Sigmoid colon (tissue), 7 donors: Measurements from ENCODE around the gene BLOC1S6. TPM values are rescaled to one million over a fixed set of nuclear protein-coding genes. Genes with fewer than 3 reads are reported as not detected.

ENCODE experiments used
- DNase-seq: peaks from one replicate; pipeline ENCODE4 v3.0.0-alpha.2; 2019
- H3K27ac ChIP-seq, 4 donors: fragments of 200-600 bp; sonication (generic); one replicate each; pipeline ENCODE4 v1.5.1; 2016 to 2019; ENCODE audit warnings: mild to moderate bottlenecking in 1 of 4
- H3K27me3 ChIP-seq, 3 donors: fragments of 200-600 bp; sonication (generic); one replicate each; pipeline ENCODE4 v1.5.1; 2019; ENCODE audit warnings: mild to moderate bottlenecking in 1 of 3
- H3K36me3 ChIP-seq, 4 donors: fragments of 200-600 bp; sonication (generic); one replicate each; pipeline ENCODE4 v1.5.1; 2016 to 2019
- H3K4me1 ChIP-seq, 4 donors: fragments of 200-600 bp; sonication (generic); one replicate each; pipeline ENCODE4 v1.5.1; 2017 to 2019
- H3K4me3 ChIP-seq, 4 donors: fragments of 200-600 bp; sonication (generic); one replicate each; pipeline ENCODE4 v1.5.1; 2017 to 2019; ENCODE audit warnings: mild to moderate bottlenecking in 2 of 4, moderate library complexity in 1 of 4
- H3K9me3 ChIP-seq, 4 donors: fragments of 200-600 bp in 3 of 4; sonication (generic) in 3 of 4; one replicate each; pipeline versions ENCODE4 v1.5.1 to v1.6.1; 2013 to 2019
- EP300 ChIP-seq, 4 donors: sonication (generic); formaldehyde crosslinking; IDR thresholded peaks; one replicate each; pipeline ENCODE4 v1.6.1; 2017; ENCODE audit warnings: antibody characterized with exemption in 4 of 4
- POLR2A ChIP-seq, 2 donors: fragments of 450-650 bp; IDR thresholded peaks; one replicate each; pipeline ENCODE4 v1.6.1; 2016; ENCODE audit warnings: antibody characterized with exemption in 2 of 2, mild to moderate bottlenecking in 2 of 2, moderate library complexity in 2 of 2
- POLR2AphosphoS5 ChIP-seq, 4 donors: sonication (generic); formaldehyde crosslinking; IDR thresholded peaks; one replicate each; pipeline ENCODE4 v1.6.1; 2017; ENCODE audit warnings: antibody characterized with exemption in 4 of 4
- WGBS, 2 donors: extraction: QIAGEN DNeasy Blood & Tissue Kit; methylation state at CpG; one replicate each; pipeline ENCODE4 v1.1.7; 2013; 5-methylcytosine and 5-hydroxymethylcytosine counted together
- intact Hi-C: fragments of 100-400 bp; cut with DNase I; formaldehyde crosslinking; loops from one replicate; pipeline ENCODE4 v1.15.1; 2023
- polyA plus RNA-seq, 3 donors: library from polyadenylated mRNA; stranded (reverse); fragments of 200-250 nt; gene quantifications; one replicate each; pipeline ENCODE4 v1.2.3, GENCODE V29; 2013
- total RNA-seq, 4 donors: library from RNA; depleted of rRNA; stranded (reverse); fragments of >200 nt; gene quantifications; one replicate each; pipeline ENCODE4 v1.1.0, GENCODE V29; 2016
- TF ChIP-seq, protein P1 (sequence below), 4 experiments: fragments of 450-650 bp in 3 of 4; fragments of 200-600 bp in 1 of 4; IDR thresholded peaks; one replicate each; pipeline ENCODE4 v1.5.1; 2016 to 2019; ENCODE audit warnings: antibody characterized with exemption in 4 of 4, mild to moderate bottlenecking in 3 of 4, moderate library complexity in 2 of 4
- donor health status: healthy with polysubstance abuse.
- donor health status: Bipolar disorder and iron deficiency.
- donor health status: healthy.

BLOC1S6 gene
- total and polyA plus RNA-seq, 7 donors, result 23.2 to 89.1 (median 40.2) TPM

DNA sequence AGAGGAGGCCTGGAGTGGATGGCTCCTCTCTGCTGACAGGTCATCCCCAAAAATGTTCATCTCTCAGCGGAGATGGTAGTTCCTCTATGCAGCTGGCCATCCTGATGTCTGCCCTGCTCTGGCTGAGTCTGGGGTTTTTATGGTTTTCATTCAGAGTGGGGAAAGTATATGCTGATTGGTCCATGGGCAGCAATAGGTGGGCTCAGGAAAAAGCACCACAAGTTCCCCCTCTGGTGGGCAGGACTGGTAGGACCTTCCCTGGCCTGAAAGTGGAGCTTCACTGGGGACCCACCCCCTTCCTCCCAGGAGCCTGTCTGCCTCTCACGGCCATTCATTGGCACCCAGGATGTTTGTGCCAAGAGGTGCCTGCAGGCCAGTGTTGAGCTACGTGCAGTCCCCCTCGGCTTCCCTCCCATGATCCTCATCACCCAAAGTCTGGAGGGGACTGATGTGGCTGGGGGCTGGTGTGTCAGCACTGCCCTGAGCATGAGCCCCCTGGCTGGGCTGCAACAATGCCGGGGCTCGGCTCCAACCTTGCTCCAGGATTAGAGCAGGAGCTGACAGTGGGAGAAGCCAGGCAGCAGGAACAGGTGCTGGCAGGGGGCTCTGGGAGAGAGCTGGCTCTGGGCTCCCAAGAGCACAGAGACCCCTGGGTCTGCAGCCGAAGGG, 13.1 kb upstream of the BLOC1S6 start:
- Histone ChIP-seq H3K4me1 (peaks cover 0 to under 1% (median 0%) of the 10 kb centered on the region in 4 donors), H3K9me3 (peaks cover 0 to 2% (median 0%) of the 10 kb centered on the region in 4 donors), H3K27me3 (no peaks in the 10 kb centered on the region), H3K27ac (no peak overlapping the region), H3K4me3 (no peak overlapping the region), H3K36me3 (no peaks in the 10 kb centered on the region)
- intact Hi-C loops, result no loop called here
- DNase-seq, result no peak
- WGBS, 2 donors, result 80 to 85% methylated on average over 7 of the region's 7 CpGs
- TF ChIP-seq POLR2AphosphoS5 (IDR thresholded peaks at IDR 0.05), result no peak
- no peak for TF ChIP-seq POLR2A (IDR thresholded peaks at IDR 0.05)
- no peak for TF ChIP-seq EP300 (IDR thresholded peaks at IDR 0.05)

DNA sequence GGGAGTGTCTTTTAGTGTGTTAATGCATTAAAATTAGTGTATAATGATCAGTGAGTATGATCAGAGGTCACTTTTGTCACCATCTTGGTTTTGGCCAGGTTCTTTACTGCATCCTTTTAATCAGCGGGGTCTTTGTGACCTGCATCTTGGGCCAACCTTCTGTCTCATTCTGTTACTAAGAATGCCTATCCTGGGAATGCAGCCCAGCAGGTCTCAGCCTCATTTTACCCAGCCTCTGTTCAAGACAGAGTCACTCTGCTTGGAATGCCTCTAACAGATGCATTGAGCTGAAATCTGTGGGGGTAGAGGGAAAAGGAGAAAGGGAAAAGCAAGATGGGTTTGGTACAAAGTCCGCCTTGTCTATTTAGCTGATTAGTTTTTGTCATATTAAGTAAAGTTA, 5.3 kb upstream of the BLOC1S6 start:
- no peaks in the 10 kb centered on the region for H3K36me3 ChIP-seq
- TF ChIP-seq POLR2AphosphoS5 (IDR thresholded peaks at IDR 0.05) (no peak), POLR2A (IDR thresholded peaks at IDR 0.05) (no peak), EP300 (IDR thresholded peaks at IDR 0.05) (no peak)
- TF ChIP-seq, protein P1, sequence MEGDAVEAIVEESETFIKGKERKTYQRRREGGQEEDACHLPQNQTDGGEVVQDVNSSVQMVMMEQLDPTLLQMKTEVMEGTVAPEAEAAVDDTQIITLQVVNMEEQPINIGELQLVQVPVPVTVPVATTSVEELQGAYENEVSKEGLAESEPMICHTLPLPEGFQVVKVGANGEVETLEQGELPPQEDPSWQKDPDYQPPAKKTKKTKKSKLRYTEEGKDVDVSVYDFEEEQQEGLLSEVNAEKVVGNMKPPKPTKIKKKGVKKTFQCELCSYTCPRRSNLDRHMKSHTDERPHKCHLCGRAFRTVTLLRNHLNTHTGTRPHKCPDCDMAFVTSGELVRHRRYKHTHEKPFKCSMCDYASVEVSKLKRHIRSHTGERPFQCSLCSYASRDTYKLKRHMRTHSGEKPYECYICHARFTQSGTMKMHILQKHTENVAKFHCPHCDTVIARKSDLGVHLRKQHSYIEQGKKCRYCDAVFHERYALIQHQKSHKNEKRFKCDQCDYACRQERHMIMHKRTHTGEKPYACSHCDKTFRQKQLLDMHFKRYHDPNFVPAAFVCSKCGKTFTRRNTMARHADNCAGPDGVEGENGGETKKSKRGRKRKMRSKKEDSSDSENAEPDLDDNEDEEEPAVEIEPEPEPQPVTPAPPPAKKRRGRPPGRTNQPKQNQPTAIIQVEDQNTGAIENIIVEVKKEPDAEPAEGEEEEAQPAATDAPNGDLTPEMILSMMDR (IDR thresholded peaks at IDR 0.05), result no peak
- DNase-seq, result no peak
- H3K4me3 ChIP-seq, result no peak overlapping the region
- no peaks in the 10 kb centered on the region for H3K9me3 ChIP-seq
- no peaks in the 10 kb centered on the region for H3K27me3 ChIP-seq
- peaks cover 0 to 18% (median 8%) of the 10 kb centered on the region in 4 donors for H3K4me1 ChIP-seq
- 96 to 97% methylated on average over 2 of the region's 2 CpGs for WGBS, 2 donors
- no peak overlapping the region for H3K27ac ChIP-seq
- intact Hi-C loops, result no loop called here

DNA sequence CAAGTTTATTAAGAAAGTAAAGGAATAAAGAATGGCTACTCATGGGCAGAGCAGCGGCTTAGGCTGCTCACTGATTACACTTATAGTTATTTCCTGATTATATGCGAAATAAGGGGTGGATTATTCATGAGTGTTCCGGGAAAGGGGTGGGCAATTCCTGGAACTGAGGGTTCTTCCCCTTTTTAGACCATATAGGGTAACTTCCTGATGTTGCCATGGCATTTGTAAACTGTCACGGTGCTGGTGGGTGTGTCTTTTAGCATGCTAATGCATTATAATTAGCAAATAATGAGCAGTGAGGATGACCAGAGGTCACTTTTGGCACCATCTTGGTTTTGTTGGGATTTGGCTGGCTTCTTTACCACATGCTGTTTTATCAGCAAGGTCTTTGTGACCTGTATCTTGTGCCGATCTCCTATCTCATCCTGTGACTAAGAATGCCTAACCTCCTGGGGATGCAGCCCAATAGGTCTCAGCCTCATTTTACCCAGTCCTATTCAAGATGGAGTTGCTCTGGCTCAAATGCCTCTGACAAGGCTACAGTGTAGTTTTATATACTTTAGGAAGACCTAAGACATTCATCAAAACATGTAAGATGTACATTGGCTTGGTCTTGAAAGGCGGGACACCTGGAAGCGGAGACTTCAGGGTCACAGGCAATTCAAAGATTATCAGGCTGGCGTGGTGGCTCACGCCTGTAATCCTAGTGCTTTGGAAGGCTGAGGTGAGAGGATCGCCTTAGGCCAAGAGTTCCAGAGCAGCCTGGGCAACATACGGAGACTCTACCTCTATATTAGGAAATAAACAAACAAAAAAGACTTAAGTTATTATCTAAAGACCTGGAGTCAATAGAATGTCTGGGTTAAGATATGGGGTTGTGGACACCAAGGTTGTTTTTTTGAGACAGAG, 3.2 kb upstream of the BLOC1S6 start:
- Histone ChIP-seq H3K4me1 (peaks cover 0 to 28% (median 19%) of the 10 kb centered on the region in 4 donors), H3K27me3 (no peaks in the 10 kb centered on the region), H3K36me3 (no peaks in the 10 kb centered on the region), H3K27ac (no peak overlapping the region), H3K4me3 (no peak overlapping the region), H3K9me3 (no peaks in the 10 kb centered on the region)
- DNase-seq, result no peak
- 89 to 91% methylated on average over 11 of the region's 11 CpGs for WGBS, 2 donors
- intact Hi-C loops, result no loop called here
- TF ChIP-seq POLR2A (IDR thresholded peaks at IDR 0.05), result no peak

DNA sequence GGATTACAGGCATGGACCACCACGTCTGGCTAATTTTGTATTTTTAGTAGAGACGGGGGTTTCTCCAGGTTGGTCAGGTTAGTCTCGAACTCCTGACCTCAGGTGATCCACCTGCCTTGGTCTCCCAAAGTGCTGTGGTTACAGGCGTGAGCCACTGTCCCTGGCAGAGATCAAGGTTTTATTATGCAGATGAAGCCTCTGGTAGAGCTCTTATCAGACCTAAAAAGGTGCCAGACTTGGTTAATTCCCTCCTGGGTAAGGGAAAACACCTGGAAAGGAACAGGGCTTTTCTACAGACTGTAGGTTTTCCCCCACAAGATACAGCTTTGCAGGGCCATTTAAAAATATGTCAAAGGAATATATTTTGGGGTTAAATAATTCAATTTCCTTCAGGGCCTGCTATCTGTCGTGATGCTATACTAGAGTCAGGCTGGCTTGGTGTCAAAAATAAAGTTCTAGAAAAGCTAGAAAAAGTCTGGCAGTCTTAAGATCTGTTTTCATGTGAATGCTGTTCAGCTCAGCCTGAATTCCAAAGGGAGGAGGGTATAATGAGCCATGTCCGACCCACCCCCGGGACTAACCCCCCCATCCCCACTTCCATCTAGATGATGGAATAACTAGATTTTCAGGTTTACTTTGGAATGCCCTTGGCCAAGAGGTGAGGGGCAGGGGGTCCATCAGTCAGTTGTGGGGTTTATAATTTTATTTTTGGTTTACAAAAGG, 1.9 kb upstream of the BLOC1S6 start:
- Histone ChIP-seq H3K27ac (no peak overlapping the region), H3K4me1 (peaks cover 0 to 32% (median 29%) of the 10 kb centered on the region in 4 donors)
- no peak for DNase-seq

DNA sequence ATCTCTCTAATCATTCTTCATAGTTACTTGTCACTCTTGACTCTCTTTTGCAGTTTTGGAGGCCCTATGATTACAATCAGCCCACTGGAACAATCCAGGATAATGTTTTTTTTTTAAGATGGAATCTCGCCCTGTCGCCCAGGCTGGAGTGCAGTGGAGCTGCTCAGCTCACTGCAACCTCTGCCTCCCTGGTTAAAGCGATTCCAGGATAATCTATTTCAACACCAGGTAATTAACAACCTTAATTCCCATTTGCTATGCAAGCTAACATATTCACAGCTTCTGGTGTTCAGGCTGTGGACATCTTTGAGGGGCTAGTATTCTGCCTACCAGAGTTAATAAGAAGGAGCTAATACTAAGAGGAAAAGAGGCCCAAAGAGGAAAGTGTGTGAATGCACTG, 1.1 kb upstream of the BLOC1S6 start:
- DNase-seq, result no peak
- intact Hi-C loops, result loop anchor here (2.0 kb wide), 1 partner anchor 49 kb away; the partner anchor contains the start of gene SQOR

More for the DNA sequence above, 1.9 kb upstream of the BLOC1S6 start:
- H3K9me3 ChIP-seq, result no peaks in the 10 kb centered on the region
- H3K36me3 ChIP-seq, result no peaks in the 10 kb centered on the region
- intact Hi-C loops, result no loop called here
- H3K4me3 ChIP-seq, result no peak overlapping the region
- H3K27me3 ChIP-seq, result no peaks in the 10 kb centered on the region
- TF ChIP-seq, protein P1 (IDR thresholded peaks at IDR 0.05), result no peak
- TF ChIP-seq POLR2AphosphoS5 (IDR thresholded peaks at IDR 0.05) (no peak), EP300 (IDR thresholded peaks at IDR 0.05) (no peak)
- 77 to 85% methylated on average over 7 of the region's 7 CpGs for WGBS, 2 donors

More for the DNA sequence above, 1.1 kb upstream of the BLOC1S6 start:
- Histone ChIP-seq H3K27ac (peak overlapping the region; percentile 94 to 99 (median 99)), H3K4me3 (peak overlapping the region in 3 of 4 donors; percentile 79 to 96 (median 93)), H3K9me3 (no peaks in the 10 kb centered on the region), H3K4me1 (peaks cover 0 to 41% (median 32%) of the 10 kb centered on the region in 4 donors), H3K36me3 (no peaks in the 10 kb centered on the region), H3K27me3 (no peaks in the 10 kb centered on the region)
- WGBS, 2 donors, result 39 to 74% methylated on average over 3 of the region's 3 CpGs
- no peak for TF ChIP-seq POLR2AphosphoS5 (IDR thresholded peaks at IDR 0.05)
- no peak for TF ChIP-seq EP300 (IDR thresholded peaks at IDR 0.05)
- TF ChIP-seq POLR2A (IDR thresholded peaks at IDR 0.05), result no peak
- TF ChIP-seq, protein P1 (IDR thresholded peaks at IDR 0.05), result no peak
